GM19463 (cell line): ENCODE measurements around the gene SND1.

Source experiments
- ATAC-seq: cut with Tn5 transposase; IDR thresholded peaks from one replicate; pipeline ENCODE4 v1.9.1; 2021; ENCODE audit warnings: mild to moderate bottlenecking, moderate library complexity; ENCODE audit not compliant: unreplicated experiment

Gene SND1

DNA sequence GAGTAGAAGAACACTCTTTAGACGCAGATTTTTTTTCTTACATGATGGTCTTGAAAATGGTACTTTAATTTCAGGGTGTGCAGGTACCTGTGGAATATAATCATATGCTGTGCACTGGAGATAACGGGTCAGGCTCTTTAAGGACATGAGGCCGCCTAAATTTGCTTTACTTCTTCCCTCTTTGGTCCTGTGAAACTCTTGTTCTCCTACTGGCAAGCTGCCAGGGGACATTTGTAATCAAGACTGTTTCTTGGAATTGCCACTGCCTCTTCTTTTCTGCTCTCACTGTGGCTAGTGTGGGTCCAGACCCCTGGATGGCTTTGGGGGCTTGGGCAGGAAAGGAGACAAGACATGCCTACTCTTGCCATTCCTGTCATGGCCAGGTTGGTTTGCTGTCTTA, 146.0 kb downstream of the SND1 start:
- ATAC-seq: no peak

DNA sequence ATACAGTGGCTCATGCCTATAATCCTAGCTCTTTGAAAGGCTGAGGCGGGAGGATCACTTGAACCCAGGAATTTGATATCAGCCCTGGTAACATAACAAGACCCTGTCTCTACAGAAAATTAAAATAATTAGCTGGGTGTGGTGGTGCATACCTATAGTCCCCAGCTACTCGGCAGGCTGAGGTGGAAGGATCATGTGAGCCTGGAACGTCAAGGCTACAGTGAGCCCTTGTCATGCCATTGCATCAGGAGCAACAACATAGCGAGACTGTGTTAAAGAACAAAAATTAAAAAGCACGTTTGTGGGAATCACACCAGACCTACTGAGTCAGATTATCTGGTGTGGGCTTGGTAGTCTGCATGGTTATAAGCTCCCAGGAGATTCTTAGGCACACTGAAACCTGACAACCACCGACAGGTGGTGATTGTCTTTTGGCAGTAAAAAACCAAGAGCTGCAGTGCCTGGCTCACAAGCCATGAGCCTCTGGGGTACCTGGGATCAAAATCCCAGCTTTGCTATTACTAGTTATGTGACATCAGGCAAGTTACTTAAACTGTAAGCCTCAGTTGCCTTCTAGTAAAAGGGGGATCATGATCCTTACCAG, 146.9 kb downstream of the SND1 start:
- ATAC-seq: no peak

DNA sequence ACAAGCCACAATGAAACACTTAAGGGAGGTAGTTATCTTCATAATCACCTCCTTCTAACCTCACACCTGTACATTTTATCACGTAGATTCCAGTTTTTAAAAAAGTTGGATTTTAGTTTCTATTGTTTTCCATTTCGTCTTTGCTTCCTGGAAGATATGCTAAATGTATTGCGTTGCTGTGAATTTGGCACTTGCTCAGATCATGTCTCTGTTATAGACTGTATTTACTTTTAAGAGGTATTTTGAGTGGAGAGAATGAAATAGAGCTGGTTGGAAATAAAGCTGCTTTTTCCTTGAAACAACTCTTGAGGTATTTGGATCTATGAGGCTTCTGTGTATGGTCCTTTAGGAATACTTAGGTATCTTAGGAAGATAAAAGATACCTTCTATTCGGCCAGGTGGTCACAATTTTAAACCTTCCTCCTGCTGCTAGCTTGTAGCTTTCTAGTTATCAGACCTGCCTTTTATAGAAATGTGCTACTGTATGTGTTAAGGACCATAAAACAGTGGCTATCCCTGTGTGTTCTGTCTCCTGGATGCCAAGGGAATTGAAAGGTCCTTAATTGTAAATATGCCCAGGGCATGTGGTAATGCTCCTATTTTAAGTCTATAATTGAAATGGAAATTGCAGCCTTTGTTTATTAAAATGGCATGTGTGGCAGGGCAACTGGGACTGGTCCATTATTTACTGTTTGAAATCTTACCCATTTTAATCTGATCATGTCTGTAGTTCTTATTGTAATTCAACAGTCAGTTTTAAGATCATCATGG, 147.7 kb downstream of the SND1 start:
- ATAC-seq: no peak

DNA sequence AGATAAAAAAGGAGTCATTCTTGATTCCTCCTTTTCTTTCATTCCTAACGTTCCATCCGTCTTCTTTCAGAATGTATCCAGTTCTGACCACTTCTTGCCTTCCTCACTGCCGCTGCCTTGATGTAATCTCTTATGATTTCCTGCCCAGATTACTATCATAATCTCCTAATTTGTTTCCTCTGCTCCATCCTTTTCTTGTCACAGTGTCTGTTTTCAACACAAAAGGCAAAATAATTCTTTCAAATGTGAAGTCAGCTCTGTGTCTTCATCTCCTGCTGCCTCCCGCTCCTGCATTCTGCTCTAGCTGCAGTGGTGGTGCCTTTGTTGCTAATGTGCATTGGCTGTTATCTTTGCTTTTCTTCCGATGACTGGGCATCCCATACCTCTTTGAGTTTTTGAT, 150.9 kb downstream of the SND1 start:
- no peak for ATAC-seq

DNA sequence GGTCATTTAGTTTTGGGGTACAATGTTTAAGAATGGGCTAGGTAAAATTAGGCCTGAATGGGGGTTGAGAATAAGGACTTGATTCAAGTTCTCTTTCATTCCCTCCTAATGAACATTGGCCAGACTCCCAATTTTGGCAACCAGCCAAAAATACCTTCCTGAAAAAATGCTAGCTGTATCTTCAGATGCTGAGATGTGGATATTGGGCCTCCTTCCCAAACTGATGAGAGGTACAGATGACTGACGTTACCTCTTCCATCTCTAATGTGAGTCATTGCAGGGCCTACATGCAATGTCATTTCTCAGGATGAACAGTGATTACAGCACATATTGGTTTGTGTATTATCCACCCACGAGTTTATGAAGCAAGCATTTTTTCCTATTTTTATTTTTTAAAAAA, 151.6 kb downstream of the SND1 start:
- no peak for ATAC-seq

DNA sequence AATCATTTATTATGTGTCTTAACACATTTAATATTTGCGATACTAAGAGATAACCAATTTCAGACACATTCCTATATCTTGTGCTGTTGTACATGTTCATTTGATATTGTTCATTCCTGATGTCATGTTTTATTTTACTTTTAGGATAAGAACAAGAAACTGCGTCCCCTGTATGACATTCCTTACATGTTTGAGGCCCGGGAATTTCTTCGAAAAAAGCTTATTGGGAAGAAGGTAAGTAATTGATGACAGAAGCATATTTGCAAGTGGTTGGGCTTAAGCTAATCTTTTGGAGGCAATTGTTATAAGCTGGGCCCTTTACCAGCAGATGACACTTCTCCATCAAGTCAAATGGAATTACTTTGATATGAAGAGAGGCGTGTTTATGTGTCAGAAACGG, 155.3 kb downstream of the SND1 start:
- no peak for ATAC-seq

DNA sequence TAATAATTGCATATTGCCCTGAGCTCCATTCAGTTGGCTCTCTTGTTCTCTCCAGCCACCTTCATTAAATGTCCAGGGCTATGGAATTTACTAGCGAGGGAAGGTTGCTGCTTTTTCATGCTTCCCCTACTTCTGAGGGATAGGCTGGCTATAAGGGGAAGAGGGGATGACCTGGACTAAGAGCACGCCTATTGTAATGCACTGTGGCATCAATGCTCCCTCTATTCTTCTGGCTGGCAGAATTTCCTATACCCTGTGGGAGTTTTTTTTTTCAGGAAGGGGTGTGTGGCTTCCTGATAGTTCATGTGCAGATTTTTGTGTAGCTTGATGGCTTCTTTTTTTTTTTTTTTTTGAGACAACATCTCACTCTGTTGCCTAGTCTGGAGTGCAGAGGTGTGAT, 155.8 kb downstream of the SND1 start:
- ATAC-seq: no peak

DNA sequence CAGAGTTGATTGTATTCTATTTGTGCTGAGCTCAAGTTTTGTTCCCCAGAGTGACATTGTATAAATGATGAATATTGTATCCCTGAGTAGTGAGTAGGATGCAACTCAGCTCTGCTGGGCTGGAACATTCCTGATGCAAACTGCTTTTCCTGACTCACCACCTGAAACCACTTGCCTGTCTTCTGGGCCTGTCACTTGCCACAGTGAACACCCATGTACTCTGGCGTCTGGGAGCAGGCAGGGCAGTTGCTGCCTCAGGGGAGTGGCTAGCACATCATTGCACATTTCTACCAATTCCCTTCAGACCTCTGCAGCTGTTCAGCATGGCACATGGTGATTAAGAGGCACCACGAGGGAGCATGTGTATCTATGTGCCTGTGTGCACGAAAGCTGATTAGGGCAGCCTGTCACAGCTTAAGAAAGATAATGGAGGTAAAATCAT, 157.3 kb downstream of the SND1 start:
- ATAC-seq: no peak

DNA sequence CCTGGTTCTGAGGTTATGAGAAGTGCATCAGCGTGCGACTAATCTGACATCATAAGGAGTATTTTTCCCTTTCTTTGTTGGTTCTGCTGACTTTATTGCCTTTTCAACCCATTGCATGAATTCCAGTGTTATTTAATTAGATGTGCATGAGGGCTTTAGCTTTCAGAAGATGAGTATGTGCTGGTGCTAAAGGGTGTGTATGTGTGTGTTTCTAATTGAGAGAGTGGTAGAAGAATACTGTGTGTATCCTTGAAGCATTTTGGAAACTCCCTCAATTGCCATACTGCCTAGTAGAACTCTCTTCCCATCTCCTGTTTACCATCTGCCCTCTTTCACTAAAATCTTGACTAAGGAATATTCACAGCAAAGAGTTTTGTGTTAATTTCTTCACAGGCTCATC, 158.1 kb downstream of the SND1 start:
- no peak for ATAC-seq

DNA sequence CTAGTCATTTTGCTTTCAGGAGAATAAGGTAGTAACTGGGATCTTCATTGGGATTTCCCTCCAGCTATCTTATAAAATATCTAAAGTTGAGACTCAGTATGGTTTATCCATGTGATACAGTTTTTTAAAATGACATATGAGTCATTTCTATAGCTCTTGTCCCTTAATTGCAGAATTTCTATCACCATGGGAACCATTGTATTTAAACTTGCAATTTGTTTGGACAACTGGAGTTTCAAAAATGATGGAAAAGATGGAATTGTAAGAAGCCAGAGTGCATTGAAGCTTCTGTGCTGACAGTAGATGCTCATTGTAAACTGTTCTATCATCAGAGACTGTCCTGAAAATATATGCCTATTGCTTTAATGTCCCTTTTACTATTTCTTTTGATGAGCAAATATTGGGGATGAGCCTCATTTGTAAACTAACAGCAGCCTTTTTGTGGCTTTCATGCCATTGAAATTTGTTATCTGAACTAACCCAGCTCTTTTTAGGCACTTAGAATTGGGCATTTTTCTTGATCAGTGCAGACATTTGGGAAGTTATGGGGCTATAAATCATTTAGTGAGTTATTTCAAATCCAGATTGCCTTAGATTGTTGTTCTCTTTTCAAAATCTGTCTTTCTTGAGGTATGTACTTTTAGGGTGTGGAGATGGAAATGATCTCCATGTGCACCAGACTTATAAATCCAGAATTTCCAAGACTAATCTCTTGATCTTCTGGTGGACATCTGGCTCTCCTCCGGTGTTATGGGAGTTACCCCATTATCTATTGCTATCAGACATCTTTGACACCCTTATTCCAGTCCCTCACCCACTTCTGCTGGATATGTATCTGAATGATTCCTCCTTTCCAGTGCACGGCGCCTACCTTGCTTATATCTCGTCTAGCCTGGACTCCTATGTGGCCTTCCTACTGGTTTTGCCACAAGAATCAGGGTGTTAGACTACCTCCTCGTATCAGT, 159.0 kb downstream of the SND1 start:
- no peak for ATAC-seq

DNA sequence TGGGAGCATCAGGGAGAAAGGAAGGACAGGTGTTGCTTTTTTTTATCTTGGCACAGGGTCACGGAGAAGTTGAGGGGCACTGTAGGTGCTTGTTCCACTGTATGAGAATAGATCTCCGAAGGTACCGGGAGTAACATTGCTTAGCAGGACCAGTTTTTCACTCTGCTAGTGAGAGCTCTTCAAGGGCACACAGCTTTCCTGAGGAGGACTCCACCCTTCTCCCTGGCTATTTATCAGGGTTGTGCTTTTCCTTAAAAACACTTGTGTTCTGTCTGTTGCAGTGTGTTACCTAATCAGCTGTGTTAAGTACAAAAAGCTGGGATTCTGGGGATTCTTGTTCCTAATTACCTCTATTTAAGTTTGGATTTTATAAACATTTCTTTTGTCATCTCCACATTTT, 160.5 kb downstream of the SND1 start:
- no peak for ATAC-seq

DNA sequence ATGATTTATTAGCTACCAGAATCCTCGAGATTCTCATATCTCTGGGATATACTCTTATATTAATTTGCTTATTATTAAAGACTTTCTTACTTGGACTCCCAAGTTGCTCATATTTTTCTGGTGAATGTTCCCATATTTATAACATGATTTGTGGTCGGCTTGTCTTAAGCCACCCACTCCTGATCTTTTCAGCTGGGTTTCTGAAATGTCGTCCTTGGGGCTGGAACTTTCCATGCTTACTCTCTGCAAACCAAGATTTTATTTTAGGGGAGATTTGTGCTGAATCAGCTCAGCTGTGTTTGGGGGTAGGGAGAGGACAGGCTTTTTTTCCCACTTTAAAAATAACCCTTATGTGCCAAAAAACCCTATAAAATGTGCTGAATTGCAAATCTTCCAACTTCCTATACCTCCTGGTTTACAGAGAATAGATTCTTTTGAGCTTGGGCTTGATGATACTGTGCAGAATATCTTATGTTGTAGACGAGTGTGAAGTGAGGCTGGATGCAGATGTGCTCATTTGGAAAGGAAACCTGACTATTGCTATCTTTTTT, 162.1 kb downstream of the SND1 start:
- ATAC-seq: no peak

DNA sequence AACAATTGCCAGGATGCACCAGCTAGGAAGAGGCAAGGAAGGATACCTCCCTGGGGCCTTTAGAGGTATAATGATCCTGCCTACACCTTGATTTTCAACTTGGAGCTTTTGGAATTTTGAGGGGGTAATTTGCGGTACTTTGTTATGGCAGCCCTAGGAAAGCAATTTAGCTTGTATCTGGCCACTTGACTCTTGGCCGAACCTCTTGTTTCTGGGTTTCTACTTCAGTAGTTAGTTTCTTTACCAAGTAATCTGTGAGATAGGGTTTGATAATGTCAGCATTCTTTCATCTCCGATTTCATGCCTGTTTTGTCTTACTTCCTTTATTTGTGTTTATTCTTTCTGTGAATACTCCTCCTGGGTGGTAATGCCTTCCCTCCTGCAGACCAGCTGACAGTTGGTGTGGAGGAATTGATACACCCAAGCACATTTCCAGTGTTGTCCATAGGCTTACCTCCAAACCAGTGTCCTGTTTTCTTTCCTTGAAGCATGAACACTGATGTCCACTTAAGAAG, 163.7 kb downstream of the SND1 start:
- no peak for ATAC-seq

DNA sequence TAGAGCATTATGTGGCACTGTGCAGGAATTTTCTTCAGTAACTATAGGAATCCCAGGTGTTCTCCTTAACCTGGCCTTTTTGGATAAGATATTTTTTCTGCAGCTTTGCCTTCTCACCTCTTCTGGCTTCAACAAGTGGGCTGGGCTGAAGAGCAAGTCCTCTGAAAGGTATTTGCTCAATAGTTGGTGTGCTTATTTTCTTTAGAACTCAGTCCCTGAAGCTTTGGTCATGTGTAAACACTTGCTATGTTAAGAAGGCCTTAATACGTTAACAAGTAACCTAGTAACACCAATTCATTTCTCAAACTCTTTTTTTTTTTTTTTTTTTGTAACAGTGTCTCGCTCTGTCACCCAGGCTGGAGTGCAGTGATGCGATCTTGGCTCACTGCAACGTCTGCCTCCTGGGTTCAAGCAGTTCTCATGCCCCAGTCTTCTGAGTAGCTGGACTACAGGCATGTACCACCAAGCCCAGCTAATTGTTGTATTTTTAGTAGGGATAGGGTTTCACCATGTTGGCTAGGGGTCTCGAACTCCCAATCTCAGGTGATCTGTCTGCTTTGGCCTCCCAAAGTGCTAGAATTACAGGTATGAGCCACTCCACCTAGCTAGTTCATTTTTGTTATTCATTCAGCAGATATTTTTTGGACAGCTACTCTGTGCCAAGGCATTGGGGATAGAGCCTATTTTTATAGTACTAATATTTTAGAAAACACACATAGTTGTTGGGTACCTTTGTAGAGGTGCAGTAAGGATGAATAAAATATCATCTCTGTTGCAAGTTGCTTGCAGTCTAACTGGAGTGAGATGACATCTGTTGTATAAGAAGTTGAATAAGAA, 164.6 kb downstream of the SND1 start:
- no peak for ATAC-seq

DNA sequence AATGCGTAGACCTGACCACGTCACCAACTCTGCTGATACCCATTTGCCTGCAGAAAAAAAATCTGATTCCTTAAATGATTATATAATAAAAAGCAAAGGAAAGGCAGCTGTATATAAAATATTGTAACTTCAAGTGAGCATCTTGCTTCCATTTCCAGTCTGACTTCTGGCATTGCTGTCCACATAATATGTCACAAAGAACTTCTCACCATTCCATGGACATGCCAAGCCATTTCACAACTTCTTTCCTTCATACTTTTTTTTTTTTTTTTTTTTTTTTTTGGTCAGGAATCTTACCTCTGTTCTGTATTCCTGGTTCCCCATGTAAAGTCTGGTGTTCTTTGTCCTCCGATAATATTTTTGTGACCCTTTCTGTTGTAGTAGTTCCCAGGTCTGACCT, 165.5 kb downstream of the SND1 start:
- no peak for ATAC-seq

DNA sequence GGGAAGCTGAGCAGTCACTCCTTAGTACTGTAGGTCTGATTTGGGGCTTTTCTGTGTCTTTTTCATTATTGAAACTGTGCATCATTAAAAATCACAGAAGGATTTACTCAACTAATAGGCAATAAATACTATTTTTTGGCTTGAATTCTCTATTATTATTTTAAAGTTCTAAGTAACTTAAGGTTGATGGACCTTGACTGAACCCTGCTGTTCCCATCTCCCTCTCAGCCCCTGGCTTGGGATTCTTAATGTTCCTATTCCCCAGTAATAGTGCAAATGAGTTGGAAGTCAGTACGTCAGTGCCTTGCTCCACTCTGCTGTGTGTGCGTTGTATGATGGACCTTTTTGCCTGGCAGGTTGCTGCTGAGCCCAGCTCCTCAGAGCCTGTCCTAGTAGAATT, 166.3 kb downstream of the SND1 start:
- ATAC-seq: no peak

DNA sequence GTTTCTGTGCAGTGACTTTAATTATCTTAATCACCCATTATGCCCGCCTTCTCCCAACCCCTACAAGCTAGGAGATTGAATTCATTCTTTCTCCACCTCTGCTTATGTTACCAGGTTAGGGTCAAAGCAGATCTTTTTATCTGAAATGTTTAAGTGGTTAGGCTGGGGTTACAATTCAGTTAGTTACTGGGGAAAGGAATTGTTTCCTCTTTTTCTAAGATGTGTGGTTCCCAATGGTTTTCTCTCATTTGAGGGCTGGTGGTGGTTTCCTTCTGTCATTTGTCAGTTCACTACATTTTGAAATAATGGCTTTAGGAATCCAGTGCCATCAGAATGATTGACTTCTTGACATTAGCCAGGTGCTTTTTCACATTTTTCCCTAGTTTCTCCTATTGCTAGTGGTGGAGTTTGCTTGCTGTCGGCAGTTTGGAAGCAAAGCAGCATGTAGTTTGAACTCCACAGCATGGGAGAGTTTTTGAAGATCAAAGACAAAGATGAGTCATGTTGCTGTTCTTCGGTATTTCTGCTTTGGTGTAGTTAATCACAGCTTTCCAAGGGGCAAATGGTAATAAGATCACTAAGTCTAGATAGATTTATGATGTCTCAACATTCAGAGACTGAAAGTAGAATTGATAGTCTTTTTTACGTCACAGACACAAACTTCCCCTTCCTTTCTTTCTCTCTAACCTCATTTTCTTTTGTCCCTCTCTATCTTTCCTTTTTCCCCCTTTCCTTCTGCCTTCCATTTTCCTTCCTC, 168.2 kb downstream of the SND1 start:
- no peak for ATAC-seq

DNA sequence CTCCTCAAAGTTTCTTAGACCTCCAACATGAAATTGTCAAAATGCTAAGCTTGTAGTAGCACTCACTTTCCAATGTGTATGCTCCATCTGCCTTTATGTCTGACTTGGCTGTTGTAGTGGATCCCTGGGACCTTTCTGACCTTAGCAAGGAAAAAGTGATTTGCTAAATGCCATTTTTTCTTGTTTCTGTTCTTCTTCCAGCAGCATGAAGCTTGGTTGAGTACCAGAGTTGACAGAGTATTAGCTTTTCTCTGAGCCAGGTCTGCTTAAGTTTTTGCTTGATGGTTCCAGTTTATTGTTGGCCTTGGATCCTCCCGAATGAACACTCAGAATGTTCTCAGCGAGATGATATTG, 168.7 kb downstream of the SND1 start:
- no peak for ATAC-seq

DNA sequence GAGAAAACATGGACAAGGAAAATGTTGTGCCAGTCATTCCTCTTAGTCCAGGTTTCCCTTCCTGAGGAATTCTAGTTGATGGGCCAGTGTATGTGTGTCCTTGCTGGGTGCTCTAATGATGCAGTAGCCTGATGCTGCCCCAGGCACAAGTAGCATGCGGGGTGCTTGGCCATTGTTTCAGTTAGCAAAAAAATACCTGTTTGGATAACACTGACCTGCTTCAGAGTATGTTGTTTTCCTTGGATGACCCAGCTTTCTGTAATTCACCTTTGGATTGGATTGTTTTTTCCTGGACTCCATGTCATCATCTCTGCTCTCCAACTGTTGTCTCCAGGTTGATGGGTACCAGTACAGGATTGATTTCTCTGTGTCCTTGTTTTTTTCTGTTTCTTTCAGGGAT, 169.2 kb downstream of the SND1 start:
- ATAC-seq: no peak
